GM19455 (cell line): ENCODE results near the gene PSMD2.

Source experiments
- ATAC-seq: cut with Tn5 transposase; IDR thresholded peaks from one replicate; pipeline ENCODE4 v1.9.1; 2021; ENCODE audit not compliant: unreplicated experiment

Gene PSMD2

DNA sequence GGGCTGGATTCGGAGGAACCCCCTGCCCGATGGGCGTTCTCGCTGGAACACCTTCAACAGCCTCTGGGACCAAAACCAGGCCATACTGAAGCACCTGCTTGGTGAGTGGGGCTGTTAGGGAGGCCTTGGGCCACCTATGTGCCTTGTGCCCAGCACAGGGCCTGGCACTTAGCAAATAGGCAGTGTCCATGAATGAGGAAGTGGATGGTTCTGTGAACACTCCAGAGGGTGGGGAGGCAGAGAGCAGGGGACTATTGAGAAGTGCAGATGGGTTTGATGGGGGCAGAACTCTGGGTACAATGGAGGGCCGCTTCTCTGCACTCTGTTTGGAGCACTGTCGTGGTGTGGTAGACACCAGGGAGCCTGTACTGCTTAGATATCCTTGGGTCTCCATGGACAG, 21.7 kb upstream of the PSMD2 start:
- no peak for ATAC-seq

DNA sequence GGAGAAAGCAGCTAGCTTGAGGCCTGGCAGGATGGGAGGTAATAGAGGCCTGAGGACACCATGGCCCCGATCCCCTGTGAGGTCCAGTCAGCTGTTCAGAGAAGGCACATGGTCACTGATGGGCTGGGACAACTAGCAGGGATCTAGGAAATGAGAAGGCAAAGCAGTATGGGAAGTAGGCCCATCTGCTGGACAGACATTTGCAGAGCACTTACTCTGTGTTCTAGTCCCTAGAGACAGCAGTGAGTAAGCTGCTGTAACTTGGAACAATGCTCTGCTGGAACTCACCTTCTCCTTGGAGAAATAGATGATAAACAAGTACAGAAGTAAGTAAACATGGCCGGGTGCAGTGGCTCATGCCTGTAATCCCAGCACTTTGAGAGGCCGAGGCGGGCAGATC, 16.1 kb upstream of the PSMD2 start:
- no peak for ATAC-seq

- ATAC-seq = no peak
These were observed 15.4 kb upstream of the PSMD2 start for GRCh38 chr3:184283681-184284080.

GRCh38 chr3:184284696-184285095, 14.3 kb upstream of the PSMD2 start:
- ATAC-seq = no peak

GRCh38 chr3:184289426-184289938, 9.6 kb upstream of the PSMD2 start:
- no peak for ATAC-seq

DNA sequence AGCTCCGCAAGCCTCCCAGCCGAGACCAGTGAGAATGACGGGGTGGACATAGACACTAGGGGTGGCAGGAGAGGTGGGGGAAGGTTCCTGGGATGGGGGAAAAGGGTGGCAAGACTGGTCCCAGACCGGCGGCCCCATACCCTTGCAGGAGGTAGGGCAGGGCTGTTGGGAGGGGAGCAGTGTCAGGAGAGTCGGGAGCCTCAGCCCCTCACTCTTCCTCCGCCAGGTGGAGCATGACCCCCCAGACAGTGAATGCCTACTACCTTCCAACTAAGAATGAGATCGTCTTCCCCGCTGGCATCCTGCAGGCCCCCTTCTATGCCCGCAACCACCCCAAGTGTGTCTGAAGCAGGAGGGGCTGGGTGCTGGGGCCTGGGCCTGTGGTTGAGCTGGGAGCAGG, 8.7 kb upstream of the PSMD2 start:
- no peak for ATAC-seq

DNA sequence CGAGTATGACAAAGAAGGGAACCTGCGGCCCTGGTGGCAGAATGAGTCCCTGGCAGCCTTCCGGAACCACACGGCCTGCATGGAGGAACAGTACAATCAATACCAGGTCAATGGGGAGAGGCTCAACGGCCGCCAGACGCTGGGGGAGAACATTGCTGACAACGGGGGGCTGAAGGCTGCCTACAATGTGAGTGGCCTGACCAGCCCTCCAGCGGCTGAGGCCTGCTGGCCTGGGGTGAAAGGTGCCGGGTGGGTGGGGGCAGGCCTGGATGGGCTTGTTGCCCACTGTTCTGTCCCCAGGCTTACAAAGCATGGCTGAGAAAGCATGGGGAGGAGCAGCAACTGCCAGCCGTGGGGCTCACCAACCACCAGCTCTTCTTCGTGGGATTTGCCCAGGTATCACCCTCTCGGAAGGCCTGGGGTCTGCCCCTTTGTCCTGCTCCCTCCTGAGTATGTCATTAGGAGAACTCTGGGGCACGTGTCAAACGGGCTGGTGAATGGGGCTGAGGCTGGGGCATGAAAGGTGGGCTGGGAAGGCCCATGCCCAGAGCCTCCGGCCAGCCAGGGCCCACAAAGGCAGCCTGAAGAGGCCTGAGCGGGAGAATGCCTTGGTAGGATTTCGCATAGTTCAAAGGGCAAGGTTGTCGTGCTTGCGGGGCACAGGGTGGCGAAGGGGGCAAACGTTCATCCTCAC, 7.8 kb upstream of the PSMD2 start:
- no peak for ATAC-seq

DNA sequence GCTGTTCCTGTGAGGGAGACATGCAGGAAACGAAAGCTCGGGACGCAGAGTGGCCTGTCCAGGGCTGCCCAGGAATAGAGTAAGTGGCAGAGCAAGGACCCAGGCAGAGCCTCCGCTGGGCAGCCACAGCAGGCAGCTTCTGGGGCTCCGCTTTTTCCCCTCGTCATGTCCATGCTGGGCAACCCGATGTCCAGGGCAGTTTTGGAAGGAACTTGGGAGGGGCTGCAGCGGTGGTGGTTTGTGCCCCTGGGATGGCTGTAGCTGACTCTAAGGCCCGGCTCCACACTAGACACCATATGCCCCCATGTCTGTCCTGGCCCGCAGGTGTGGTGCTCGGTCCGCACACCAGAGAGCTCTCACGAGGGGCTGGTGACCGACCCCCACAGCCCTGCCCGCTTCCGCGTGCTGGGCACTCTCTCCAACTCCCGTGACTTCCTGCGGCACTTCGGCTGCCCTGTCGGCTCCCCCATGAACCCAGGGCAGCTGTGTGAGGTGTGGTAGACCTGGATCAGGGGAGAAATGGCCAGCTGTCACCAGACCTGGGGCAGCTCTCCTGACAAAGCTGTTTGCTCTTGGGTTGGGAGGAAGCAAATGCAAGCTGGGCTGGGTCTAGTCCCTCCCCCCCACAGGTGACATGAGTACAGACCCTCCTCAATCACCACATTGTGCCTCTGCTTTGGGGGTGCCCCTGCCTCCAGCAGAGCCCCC, 7.1 kb upstream of the PSMD2 start:
- ATAC-seq = no peak

GRCh38 chr3:184295771-184296170, 3.3 kb upstream of the PSMD2 start:
- ATAC-seq = no peak

DNA sequence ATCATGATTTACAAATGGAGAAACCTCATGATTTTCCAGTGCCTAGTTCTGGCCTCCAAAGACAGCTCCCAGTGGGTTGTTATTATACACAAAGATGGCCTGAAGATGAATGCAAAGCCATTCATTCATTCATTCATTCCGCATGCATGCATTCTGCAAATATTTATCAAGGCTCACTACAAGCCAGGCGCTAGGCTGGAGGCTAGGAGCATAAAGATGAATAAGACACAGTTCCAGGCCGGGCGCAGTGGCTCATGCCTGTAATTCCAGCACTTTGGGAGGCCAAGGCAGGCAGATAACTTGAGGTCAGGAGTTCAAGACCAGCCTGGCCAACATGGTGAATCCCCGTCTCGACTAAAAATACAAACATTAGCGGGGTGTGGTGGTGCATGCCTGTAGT, 2.4 kb upstream of the PSMD2 start:
- no peak for ATAC-seq

DNA sequence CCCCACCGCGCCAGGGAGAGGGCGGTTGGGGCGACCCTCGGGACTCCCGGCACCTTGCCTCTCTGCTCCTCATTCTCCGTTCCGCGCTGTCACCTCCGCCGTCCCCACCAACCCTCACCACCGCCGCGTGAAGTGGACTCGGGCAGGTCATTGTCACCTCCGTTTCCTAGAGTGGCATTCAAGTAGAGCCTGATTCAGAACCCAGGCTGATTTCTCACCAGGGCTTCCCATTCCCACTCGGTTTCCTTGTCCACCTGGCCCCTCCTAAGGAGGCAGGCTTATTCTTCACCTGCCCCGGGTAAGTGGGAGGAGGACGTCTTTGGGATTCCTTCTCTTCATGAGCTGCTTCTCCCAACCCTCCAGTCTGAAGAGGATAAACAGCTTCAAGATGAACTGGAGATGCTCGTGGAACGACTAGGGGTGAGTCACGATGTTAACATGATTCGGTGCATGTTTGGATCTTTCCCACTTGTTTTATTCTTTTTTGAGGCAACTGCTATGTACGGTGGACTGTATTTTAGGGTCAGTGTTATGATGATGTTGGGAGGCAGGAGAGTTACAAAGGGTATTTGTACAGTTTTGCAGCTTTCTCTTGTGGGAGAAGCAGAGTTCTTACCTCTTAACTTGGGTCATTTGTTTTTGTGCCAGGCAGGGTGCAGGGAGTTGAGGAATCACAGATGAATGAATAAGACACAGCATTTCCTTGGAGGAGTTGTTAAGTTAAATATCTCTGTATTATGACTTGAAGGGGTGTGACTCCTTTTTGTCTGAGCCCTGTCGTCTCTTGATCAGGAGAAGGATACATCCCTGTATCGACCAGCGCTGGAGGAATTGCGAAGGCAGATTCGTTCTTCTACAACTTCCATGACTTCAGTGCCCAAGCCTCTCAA, 692 bp downstream of the PSMD2 start:
- ATAC-seq = no peak

DNA sequence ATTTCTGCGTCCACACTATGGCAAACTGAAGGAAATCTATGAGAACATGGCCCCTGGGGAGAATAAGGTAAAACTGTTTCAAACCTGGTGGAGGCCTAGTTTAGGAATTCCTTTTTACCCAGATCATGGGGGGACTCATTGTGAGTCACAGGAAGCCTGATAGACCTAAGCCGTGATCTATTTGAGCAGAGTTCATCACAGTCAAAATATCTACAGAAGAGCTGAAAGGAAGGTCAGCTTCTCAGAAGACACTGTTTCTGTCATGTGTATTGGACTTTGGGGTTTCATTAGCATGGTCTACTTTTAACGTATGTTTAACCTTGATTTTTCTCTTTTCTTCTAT, 1.3 kb downstream of the PSMD2 start:
- ATAC-seq = no peak

GRCh38 chr3:184305577-184305976, 6.5 kb downstream of the PSMD2 start:
- no peak for ATAC-seq

DNA sequence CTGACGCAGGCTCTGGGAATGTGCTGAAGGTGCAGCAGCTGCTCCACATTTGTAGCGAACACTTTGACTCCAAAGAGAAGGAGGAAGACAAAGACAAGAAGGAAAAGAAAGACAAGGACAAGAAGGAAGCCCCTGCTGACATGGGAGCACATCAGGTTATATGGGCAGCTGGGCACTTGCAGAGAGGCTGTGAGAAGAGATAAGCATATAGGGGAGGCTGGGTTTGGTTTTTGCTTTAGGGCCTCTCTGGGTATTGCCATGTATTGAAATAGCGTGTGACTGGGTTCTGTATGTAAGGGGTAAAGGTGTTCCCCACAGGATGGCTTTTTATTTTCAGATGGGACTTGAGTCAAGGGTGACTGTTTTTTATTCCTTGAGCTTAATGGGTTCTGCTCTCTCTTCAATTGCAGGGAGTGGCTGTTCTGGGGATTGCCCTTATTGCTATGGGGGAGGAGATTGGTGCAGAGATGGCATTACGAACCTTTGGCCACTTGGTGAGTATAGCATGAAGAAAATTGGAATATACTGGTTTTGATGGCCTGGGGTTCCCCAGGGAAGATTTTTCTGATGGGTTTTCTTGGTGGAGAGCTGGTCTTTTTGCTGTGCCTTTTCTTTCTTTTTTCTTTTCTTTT, 7.4 kb downstream of the PSMD2 start:
- ATAC-seq = no peak

GRCh38 chr3:184307915-184308314, 8.9 kb downstream of the PSMD2 start:
- ATAC-seq = no peak

GRCh38 chr3:184308744-184309143, 9.7 kb downstream of the PSMD2 start:
- no peak for ATAC-seq

- ATAC-seq = no peak
These were observed 12.6 kb downstream of the PSMD2 start for GRCh38 chr3:184311633-184312032.

- peak; percentile 83 for ATAC-seq
These were observed 15.3 kb downstream of the PSMD2 start, which contains the start of gene EIF4G1 for GRCh38 chr3:184314363-184314699. Gene EIF4G1, plus strand, starts transcription at chr3:184314606. Its CDS starts 1,191 bp downstream, at chr3:184315797.

DNA sequence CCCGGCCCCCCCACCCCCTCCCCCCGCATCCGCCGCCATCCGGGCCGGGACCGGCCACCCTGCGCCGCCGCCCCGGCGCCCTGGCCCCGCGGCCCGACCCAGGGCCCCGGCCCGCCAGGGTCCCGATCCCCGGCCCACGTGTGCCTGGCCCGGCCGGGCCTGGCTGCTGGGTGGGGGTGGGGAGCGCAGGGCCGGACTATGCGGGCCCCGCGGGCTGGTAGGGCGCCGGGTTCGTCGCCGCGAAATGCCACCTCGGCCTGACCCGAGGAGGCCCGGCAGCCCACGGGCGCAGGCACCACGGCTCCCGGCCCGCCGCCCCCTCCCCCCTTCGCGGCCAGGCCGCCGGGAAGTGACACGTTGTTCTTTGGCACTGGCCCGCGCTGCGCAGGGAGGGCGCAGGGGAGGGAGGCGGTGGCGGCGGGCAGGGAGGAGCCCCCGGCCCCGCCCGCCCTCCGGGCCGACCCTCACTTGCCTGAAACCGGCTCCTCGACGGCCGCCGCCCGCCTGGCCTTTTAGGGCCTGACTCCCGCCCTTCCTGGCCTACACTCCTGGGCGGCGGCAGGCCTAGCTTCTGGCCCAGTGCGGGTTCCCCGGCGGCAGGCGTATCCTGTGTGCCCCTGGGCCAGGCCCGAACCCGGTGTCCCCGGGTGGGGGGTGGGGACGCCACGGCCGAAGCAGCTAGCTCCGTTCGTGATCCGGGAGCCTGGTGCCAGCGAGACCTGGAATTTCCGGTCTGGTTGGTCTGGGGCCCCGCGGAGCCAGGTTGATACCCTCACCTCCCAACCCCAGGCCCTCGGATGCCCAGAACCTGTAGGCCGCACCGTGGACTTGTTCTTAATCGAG, 15.9 kb downstream of the PSMD2 start:
- peak; percentile 50 for ATAC-seq

GRCh38 chr3:184315543-184315867, 16.5 kb downstream of the PSMD2 start:
- ATAC-seq = peak; percentile 2
